22Rv1 (cell line): ENCODE data around the gene ZIC2.

Experiments used
- CTCF ChIP-seq: fragments of 450-650 bp; IDR thresholded peaks from 2 replicates; pipeline ENCODE4 v1.5.1; 2017; ENCODE audit warnings: mild to moderate bottlenecking
- ZFX ChIP-seq: fragments of 450-650 bp; IDR thresholded peaks from 2 replicates; pipeline ENCODE4 v1.6.1; 2017; ENCODE audit warnings: antibody characterized with exemption, borderline replicate concordance

DNA sequence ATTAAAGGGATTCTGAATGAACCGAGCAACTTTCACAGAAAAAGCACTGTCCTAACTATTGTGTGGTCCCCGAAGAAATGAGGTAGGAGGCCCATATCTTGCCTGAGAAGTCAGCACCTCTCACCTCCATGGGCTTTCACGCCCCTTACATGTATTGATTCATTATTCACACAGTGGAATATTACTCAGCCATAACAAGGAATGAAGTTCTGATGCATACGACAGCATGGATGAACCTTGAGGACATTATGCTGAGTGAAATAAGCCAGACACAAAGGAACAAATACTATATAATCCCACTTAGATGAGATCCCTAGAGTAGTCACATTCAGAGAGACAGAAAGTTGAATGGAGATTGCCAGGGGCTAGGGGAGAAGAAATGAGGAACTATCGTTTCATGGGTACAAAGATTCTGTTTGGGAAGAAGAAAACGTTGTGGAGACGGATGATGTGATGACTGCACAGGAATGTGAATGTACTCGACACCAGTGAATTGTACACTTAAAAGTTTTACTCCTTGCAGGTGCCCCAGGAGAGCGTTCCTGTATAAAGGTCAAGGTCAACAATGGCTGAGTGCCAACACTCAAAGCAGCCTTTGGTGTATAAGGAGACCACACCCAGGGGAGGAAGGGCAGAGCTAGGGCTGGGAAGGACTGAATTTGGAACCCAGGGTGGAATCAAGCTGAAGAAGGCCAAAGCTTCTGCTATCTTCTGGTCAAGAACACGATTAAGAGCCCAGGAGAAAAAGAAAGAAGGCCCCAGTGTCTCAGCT lies 32.5 kb upstream of the ZIC2 start:
- TF ChIP-seq CTCF (no peak), ZFX (no peak)
